SK-N-MC (cell line): ENCODE results near the gene FLCN.

ENCODE experiments used
- EZH2 ChIP-seq: fragments of 200-600 bp; sonication (generic); IDR thresholded peaks from one replicate; pipeline ENCODE4 v1.6.1; 2017; ENCODE audit warnings: antibody characterized with exemption
- FOXP2 ChIP-seq: optimal IDR thresholded peaks from 2 replicates; pipeline ENCODE3; 2011; ENCODE audit warnings: mild to moderate bottlenecking, moderate library complexity; ENCODE audit not compliant: insufficient read depth; ENCODE audit errors: extremely low read length, control extremely low read depth
- POLR2AphosphoS5 ChIP-seq: IDR thresholded peaks from 2 replicates; pipeline ENCODE4 v1.6.1; 2012; ENCODE audit warnings: mild to moderate bottlenecking, low read depth, low read length, borderline replicate concordance

DNA sequence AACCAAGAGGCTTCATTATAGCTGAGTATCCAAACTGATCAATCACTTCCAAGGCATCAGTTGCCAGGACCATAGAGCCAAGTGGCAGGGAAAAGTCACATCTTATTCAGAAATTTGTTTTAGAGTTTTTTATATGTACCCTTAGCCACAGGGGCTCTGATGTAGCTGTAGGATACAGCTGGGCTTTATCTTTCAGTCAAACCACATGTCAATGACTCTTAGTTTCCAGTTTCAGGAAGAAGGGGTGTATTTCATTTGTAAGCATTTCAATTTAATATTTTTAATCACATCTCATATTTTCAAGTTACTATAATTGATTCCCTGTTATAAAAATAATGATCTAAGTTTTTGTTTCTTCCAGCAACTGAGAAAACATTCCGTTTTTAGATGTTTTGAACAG lies 2.9 kb upstream of the FLCN start:
- no peak for TF ChIP-seq FOXP2
- no peak for TF ChIP-seq EZH2
- TF ChIP-seq POLR2AphosphoS5 = no peak
